Peyer's patch (tissue), 4 donors: ENCODE data around the gene COL13A1. TPM values are rescaled to one million over a fixed set of nuclear protein-coding genes. Genes with fewer than 3 reads are reported as not detected.

Source experiments
- DNase-seq, 3 donors: peaks; one replicate each; pipeline ENCODE4 v3.0.0-alpha.2; 2017 to 2019
- H3K27ac ChIP-seq, 4 donors: fragments of 200-600 bp; sonication (generic); one replicate each; pipeline ENCODE4 v1.5.1; 2016 to 2019
- H3K27me3 ChIP-seq, 2 donors: fragments of 200-600 bp; sonication (generic); one replicate each; pipeline ENCODE4 v1.5.1; 2019
- H3K36me3 ChIP-seq, 3 donors: fragments of 200-600 bp; sonication (generic); one replicate each; pipeline ENCODE4 v1.5.1; 2016 to 2019
- H3K4me1 ChIP-seq, 4 donors: fragments of 200-600 bp; sonication (generic); one replicate each; pipeline ENCODE4 v1.5.1; 2016 to 2019
- H3K4me3 ChIP-seq, 4 donors: fragments of 200-600 bp; sonication (generic); 1 replicate in 3 of 4; 2 replicates in 1 of 4; pipeline ENCODE4 v1.5.1; 2016 to 2019; ENCODE audit warnings: mild to moderate bottlenecking in 1 of 4
- H3K9me3 ChIP-seq, 4 donors: fragments of 200-600 bp; sonication (generic); one replicate each; pipeline ENCODE4 v1.5.1; 2016 to 2019; ENCODE audit warnings: mild to moderate bottlenecking in 1 of 4
- CTCF ChIP-seq, 6 experiments: fragments of 450-650 bp in 4 of 6; fragments of 200-600 bp in 2 of 6; sonication (generic) in 1 of 6; IDR thresholded peaks; one replicate each; pipeline ENCODE4 v1.5.1; 2017 to 2019; ENCODE audit warnings: antibody characterized with exemption in 6 of 6, mild to moderate bottlenecking in 3 of 6, moderate library complexity in 1 of 6
- POLR2A ChIP-seq, 2 donors: fragments of 450-650 bp; IDR thresholded peaks; one replicate each; pipeline ENCODE4 v1.5.1; 2017; ENCODE audit warnings: antibody characterized with exemption in 2 of 2, mild to moderate bottlenecking in 2 of 2, moderate library complexity in 2 of 2
- total RNA-seq, 4 donors: library from RNA; depleted of rRNA; stranded (reverse); fragments of >200 nt; gene quantifications; one replicate each; pipeline ENCODE4 v1.1.0, GENCODE V29; 2016

The COL13A1 gene
- total RNA-seq, 4 donors from 2014 or later, result 0.94 to 6.6 (median 3.9) TPM; not detected in 1

- Histone ChIP-seq H3K4me1 (no peaks in the 10 kb centered on the region), H3K27me3 (no peaks in the 10 kb centered on the region), H3K9me3 (no peaks in the 10 kb centered on the region), H3K27ac (no peak overlapping the region), H3K36me3 (no peaks in the 10 kb centered on the region), H3K4me3 (no peak overlapping the region)
- TF ChIP-seq POLR2A (IDR thresholded peaks at IDR 0.05), result no peak
- no peak for TF ChIP-seq CTCF (IDR thresholded peaks at IDR 0.05)
- no peak for DNase-seq
Observed at GRCh38 chr10:69826094-69826493, 24.4 kb downstream of the COL13A1 start.

DNA sequence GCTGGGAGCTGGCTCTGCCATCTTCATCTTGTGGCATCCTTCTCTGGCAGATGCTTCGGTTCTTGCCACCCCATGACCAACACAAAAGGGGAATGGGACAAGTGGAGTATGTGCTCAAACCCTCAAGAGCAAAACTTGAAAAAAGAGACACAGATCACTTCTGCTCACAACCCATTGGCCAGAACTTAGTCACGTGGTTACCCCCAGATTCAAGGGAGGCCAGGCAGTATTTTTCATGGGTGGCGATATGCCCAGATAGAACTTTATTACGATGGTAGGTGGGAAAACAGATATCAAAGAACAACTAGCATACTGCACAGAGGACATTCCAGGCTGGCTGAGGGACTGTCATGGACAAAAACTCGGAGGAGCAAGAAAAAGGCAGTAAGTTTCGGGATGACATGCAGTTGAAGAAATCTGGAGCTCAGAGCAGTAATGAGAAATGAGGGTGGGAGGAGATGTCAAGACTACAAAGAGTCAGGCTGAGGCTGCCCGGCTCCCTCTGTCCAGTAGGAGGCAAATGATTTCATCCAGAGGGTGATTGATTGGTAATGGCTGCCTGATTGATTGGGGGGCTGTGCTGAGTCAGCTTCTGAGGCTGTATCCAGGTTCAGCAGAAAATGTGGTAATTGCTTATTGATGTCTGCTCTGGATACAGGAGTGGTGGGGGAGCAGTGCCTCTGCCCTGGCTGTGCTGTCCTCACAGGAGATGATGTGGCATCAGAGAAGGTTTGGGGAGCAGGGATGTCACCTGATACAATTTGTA is 25.3 kb downstream of the COL13A1 start:
- no peak for DNase-seq
- H3K36me3 ChIP-seq, result no peaks in the 10 kb centered on the region
- no peak overlapping the region for H3K4me3 ChIP-seq
- H3K27me3 ChIP-seq, result no peaks in the 10 kb centered on the region
- H3K27ac ChIP-seq, result no peak overlapping the region
- TF ChIP-seq POLR2A (IDR thresholded peaks at IDR 0.05) (no peak), CTCF (IDR thresholded peaks at IDR 0.05) (no peak)
- H3K9me3 ChIP-seq, result no peaks in the 10 kb centered on the region
- H3K4me1 ChIP-seq, result no peaks in the 10 kb centered on the region

GRCh38 chr10:69828144-69828870 is 26.6 kb downstream of the COL13A1 start:
- Histone ChIP-seq H3K9me3 (no peaks in the 10 kb centered on the region), H3K27ac (no peak overlapping the region), H3K4me3 (no peak overlapping the region), H3K4me1 (no peaks in the 10 kb centered on the region), H3K27me3 (no peaks in the 10 kb centered on the region), H3K36me3 (no peaks in the 10 kb centered on the region)
- TF ChIP-seq POLR2A (IDR thresholded peaks at IDR 0.05), result no peak
- TF ChIP-seq CTCF (IDR thresholded peaks at IDR 0.05), result no peak
- DNase-seq, result no peak

GRCh38 chr10:69829775-69830174 is 28.1 kb downstream of the COL13A1 start:
- Histone ChIP-seq H3K27ac (no peak overlapping the region), H3K4me1 (no peaks in the 10 kb centered on the region), H3K9me3 (no peaks in the 10 kb centered on the region), H3K36me3 (no peaks in the 10 kb centered on the region), H3K27me3 (no peaks in the 10 kb centered on the region), H3K4me3 (no peak overlapping the region)
- no peak for TF ChIP-seq CTCF (IDR thresholded peaks at IDR 0.05)
- TF ChIP-seq POLR2A (IDR thresholded peaks at IDR 0.05), result no peak
- DNase-seq, result no peak

GRCh38 chr10:69831231-69831855 is 29.6 kb downstream of the COL13A1 start:
- no peak for DNase-seq
- Histone ChIP-seq H3K4me1 (peaks cover 0 to 5% (median 0%) of the 10 kb centered on the region in 4 donors), H3K9me3 (no peaks in the 10 kb centered on the region), H3K27ac (no peak overlapping the region), H3K4me3 (no peak overlapping the region), H3K36me3 (no peaks in the 10 kb centered on the region), H3K27me3 (no peaks in the 10 kb centered on the region)
- no peak for TF ChIP-seq CTCF (IDR thresholded peaks at IDR 0.05)
- no peak for TF ChIP-seq POLR2A (IDR thresholded peaks at IDR 0.05)
